Lower lobe of right lung (tissue), 2 donors: Measurements from ENCODE around the gene CCDC85C. TPM values are rescaled to one million over a fixed set of nuclear protein-coding genes. Genes with fewer than 3 reads are reported as not detected.
"Not testable (repeated sequence)": the region's sequence is repeated elsewhere in the genome, so short reads cannot be mapped to it uniquely, and the experiment has no call there.

ENCODE experiments used
- ATAC-seq, 2 donors: fragments of 200-7000 bp; cut with Tn5 transposase; one replicate each; pipeline ENCODE4 v1.9.1; 2020 to 2022; ENCODE audit warnings: mild to moderate bottlenecking in 2 of 2, moderate library complexity in 2 of 2
- DNase-seq: peaks from one replicate; pipeline ENCODE4 v3.0.0-alpha.2; 2020
- H3K27ac ChIP-seq: fragments of 200-600 bp; one replicate; pipeline ENCODE4 v1.8.0; 2022
- H3K27me3 ChIP-seq: fragments of 200-600 bp; one replicate; pipeline ENCODE4 v1.8.0; 2022; ENCODE audit warnings: low read depth
- H3K36me3 ChIP-seq: fragments of 200-600 bp; one replicate; pipeline ENCODE4 v1.8.0; 2022; ENCODE audit warnings: mild to moderate bottlenecking
- H3K4me1 ChIP-seq: fragments of 200-600 bp; one replicate; pipeline ENCODE4 v1.8.0; 2022
- H3K4me3 ChIP-seq: fragments of 200-600 bp; one replicate; pipeline ENCODE4 v1.8.0; 2022; ENCODE audit warnings: mild to moderate bottlenecking
- H3K9me3 ChIP-seq: fragments of 200-600 bp; one replicate; pipeline ENCODE4 v1.8.0; 2022
- CTCF ChIP-seq: fragments of 200-600 bp; IDR thresholded peaks from one replicate; pipeline ENCODE4 v1.8.0; 2022; ENCODE audit warnings: antibody characterized with exemption, mild to moderate bottlenecking
- intact Hi-C: fragments of 100-400 bp; cut with DNase I; formaldehyde crosslinking; loops from one replicate; pipeline ENCODE4 v1.11.0; 2022
- total RNA-seq: library from RNA; stranded (reverse); fragmentation: NEBNext Ultra II Directional; extraction: Animal tissue kit (Norgen Biotek cat#: 25700); gene quantifications from one replicate; pipeline ENCODE4 v1.2.1, GENCODE V29; 2021
- donor health status: DM: no; HTN: yes; CAD: no; lungs with severe emphysema.

CCDC85C gene
- total RNA-seq, 1 donor from 2014 or later = 15.3 TPM

- Histone ChIP-seq H3K4me3 (no peak overlapping the region), H3K27me3 (peaks cover 18% of the 10 kb centered on the region), H3K9me3 (no peaks in the 10 kb centered on the region), H3K27ac (no peak overlapping the region), H3K36me3 (no peaks in the 10 kb centered on the region), H3K4me1 (peaks cover 11% of the 10 kb centered on the region)
- intact Hi-C loops = no loop called here
- no peak for TF ChIP-seq CTCF
- DNase-seq (no peak), ATAC-seq (no peak)
These were observed 39.3 kb upstream of the CCDC85C start for GRCh38 chr14:99643343-99643742.

- DNase-seq, intact Hi-C loops, H3K4me3 ChIP-seq, ATAC-seq, H3K36me3 ChIP-seq, H3K9me3 ChIP-seq, H3K27ac ChIP-seq: not testable (repeated sequence)
- Histone ChIP-seq H3K4me1 (peaks cover 11% of the 10 kb centered on the region), H3K27me3 (peaks cover 18% of the 10 kb centered on the region)
These were observed 38.8 kb upstream of the CCDC85C start for GRCh38 chr14:99642771-99643170.

GRCh38 chr14:99637624-99638023 lies 33.6 kb upstream of the CCDC85C start:
- H3K27me3 ChIP-seq = no peaks in the 10 kb centered on the region
- ATAC-seq = no peak

GRCh38 chr14:99636487-99636886 lies 32.5 kb upstream of the CCDC85C start:
- H3K9me3 ChIP-seq = no peaks in the 10 kb centered on the region
- no peaks in the 10 kb centered on the region for H3K4me1 ChIP-seq
- ATAC-seq (no peak), DNase-seq (no peak)
- intact Hi-C loops = no loop called here
- TF ChIP-seq CTCF = no peak
- no peak overlapping the region for H3K27ac ChIP-seq
- no peaks in the 10 kb centered on the region for H3K27me3 ChIP-seq
- H3K36me3 ChIP-seq = no peaks in the 10 kb centered on the region
- H3K4me3 ChIP-seq = no peak overlapping the region

More at GRCh38 chr14:99637624-99638023, 33.6 kb upstream of the CCDC85C start:
- Histone ChIP-seq H3K4me3 (no peak overlapping the region), H3K27ac (no peak overlapping the region), H3K36me3 (no peaks in the 10 kb centered on the region), H3K9me3 (no peaks in the 10 kb centered on the region), H3K4me1 (no peaks in the 10 kb centered on the region)
- DNase-seq = no peak
- intact Hi-C loops = no loop called here
- TF ChIP-seq CTCF = no peak

- H3K9me3 ChIP-seq = no peaks in the 10 kb centered on the region
- H3K27me3 ChIP-seq = no peaks in the 10 kb centered on the region
- H3K36me3 ChIP-seq = no peaks in the 10 kb centered on the region
- no peak overlapping the region for H3K4me3 ChIP-seq
- no peak overlapping the region for H3K27ac ChIP-seq
- intact Hi-C loops = no loop called here
- H3K4me1 ChIP-seq = no peaks in the 10 kb centered on the region
- DNase-seq = no peak
- ATAC-seq = no peak
- TF ChIP-seq CTCF = no peak
These were observed 31.1 kb upstream of the CCDC85C start for GRCh38 chr14:99635116-99635515.

GRCh38 chr14:99634443-99634842 lies 30.4 kb upstream of the CCDC85C start:
- H3K9me3 ChIP-seq = no peaks in the 10 kb centered on the region
- no peaks in the 10 kb centered on the region for H3K27me3 ChIP-seq
- H3K27ac ChIP-seq = no peak overlapping the region
- no peak for TF ChIP-seq CTCF
- H3K4me1 ChIP-seq = no peaks in the 10 kb centered on the region
- H3K4me3 ChIP-seq = no peak overlapping the region
- ATAC-seq (no peak), DNase-seq (no peak)
- intact Hi-C loops = no loop called here
- H3K36me3 ChIP-seq = no peaks in the 10 kb centered on the region
